ENCODE measurements around the gene PIM3.

- no peak for TF ChIP-seq EZH2phosphoT487 (conservative IDR thresholded peaks at IDR 0.05; ENCODE audit: low read length)
- no peak for TF ChIP-seq CTCF (IDR thresholded peaks at IDR 0.05; ENCODE audit: insufficient read depth, low read length, poor library complexity, severe bottlenecking)
Observed at GRCh38 chr22:50008151-50009040, 47.8 kb downstream of the PIM3 start.

Measured in SU-DHL-6 (cell line).